ENCODE data around the gene MINDY2.

Gene MINDY2

DNA sequence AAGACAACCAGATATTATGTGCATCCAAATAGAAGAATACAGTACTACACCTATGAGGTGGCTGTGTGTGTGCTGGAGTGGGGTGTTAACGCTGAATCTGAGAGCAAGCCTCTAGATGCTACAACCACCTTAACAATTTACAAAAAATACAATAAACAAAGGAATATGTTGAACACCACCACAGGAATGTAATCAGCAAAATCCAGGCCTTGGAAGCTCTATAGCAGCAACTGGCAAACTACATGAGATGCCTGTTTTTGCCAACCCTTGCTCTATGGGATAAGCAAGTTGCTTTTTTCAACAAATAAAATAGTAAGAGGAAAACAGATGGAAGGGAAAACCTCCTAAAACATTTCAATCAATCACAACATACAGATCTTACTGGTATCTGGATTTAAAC lies 138.5 kb downstream of the MINDY2 start:
- peaks cover 4% of the 10 kb centered on the region; the same call in 1 of the 2 replicates for H3K36me3 ChIP-seq (ENCODE audit: insufficient read depth, low read length)
- no peaks in the 10 kb centered on the region for H3K4me1 ChIP-seq (ENCODE audit: insufficient read depth, low read length)
- H3K9me3 ChIP-seq (ENCODE audit: control insufficient read depth, insufficient read depth, low read length), result no peaks in the 10 kb centered on the region
- no peak overlapping the region for H3K9ac ChIP-seq (ENCODE audit: low read depth, low read length)

DNA sequence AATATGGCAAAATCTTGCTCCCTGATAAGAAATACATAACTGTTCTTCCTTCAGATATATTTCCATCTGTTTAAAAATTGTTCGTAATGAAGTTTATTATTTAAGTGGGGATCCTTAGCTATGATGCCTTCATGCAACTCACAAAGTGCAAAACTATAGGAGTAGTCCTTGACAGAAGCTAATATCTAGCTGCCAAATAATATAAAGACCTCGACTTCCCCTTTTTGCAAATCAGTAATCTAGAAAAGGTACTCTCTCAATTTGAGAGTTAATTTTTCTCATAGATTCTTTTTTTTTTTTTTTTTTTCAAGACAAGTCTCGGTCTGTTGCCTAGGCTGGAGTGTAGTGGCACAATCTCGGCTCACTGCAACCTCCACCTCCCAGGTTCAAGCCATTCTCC lies 139.4 kb downstream of the MINDY2 start:
- Histone ChIP-seq H3K36me3 (ENCODE audit: insufficient read depth, low read length) (peaks cover 4% of the 10 kb centered on the region; the same call in 1 of the 2 replicates), H3K9me3 (ENCODE audit: control insufficient read depth, insufficient read depth, low read length) (no peaks in the 10 kb centered on the region), H3K9ac (ENCODE audit: low read depth, low read length) (no peak overlapping the region), H3K4me1 (ENCODE audit: insufficient read depth, low read length) (no peaks in the 10 kb centered on the region)
